GM21423 (cell line): Measurements from ENCODE around the gene ENGASE.
A peak's percentile ranks its signal among the peaks of the same experiment; 100 is the strongest.
"Not testable (repeated sequence)": the region's sequence is repeated elsewhere in the genome, so short reads cannot be mapped to it uniquely, and the experiment has no call there.

Source experiments
- ATAC-seq: cut with Tn5 transposase; IDR thresholded peaks from one replicate; pipeline ENCODE4 v1.9.1; 2021; ENCODE audit warnings: mild to moderate bottlenecking, moderate library complexity; ENCODE audit not compliant: unreplicated experiment

Gene ENGASE, protein sequence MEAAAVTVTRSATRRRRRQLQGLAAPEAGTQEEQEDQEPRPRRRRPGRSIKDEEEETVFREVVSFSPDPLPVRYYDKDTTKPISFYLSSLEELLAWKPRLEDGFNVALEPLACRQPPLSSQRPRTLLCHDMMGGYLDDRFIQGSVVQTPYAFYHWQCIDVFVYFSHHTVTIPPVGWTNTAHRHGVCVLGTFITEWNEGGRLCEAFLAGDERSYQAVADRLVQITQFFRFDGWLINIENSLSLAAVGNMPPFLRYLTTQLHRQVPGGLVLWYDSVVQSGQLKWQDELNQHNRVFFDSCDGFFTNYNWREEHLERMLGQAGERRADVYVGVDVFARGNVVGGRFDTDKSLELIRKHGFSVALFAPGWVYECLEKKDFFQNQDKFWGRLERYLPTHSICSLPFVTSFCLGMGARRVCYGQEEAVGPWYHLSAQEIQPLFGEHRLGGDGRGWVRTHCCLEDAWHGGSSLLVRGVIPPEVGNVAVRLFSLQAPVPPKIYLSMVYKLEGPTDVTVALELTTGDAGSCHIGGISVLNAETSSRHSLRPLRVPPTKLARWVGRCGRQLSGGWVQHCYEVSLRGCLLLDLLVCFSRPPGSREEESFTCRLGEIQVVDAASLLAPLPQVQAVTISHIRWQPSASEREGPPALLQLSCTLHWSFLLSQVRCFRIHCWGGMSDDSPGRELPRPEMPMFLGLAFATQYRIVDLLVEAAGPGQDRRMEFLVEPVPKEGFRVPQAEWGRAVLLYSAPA

DNA sequence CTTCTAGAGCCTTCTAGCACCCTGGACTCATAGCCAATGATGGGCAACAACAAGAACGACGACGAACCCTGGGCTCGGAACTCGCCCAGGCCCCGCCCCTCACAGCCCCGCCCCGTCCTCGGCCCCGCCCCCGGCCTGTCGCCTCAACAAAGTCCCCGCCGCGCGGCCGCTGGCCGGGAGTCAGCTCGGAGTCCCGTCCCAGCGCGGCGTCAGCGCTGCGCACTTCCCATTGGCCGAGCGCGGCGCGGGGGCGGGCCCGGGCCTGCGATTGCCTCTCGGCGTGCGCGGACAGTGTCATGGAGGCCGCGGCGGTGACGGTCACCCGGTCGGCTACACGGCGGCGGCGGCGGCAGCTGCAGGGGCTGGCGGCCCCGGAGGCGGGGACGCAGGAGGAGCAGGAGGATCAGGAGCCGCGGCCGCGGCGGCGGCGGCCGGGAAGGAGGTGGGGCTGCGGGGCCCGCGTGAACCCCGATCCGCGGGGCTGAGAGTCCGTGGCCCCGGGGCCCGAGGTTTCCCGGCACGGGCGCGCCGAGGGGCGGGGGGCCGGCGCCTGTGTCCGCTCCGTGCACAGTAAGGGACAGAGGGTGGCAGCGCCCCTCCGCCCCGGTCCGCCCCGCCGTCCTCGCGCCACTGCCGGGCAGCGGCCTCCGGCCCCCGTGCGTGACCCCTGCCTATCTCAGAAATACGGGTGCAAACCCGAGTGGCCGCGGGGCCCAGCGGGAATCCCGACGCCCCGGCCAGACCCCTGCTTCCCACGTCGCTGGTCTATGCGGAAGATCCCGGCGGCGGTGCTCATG, at the start of gene ENGASE:
Gene ENGASE (plus strand): TSS at position 176 of the 797 bp plus-strand sequence. CDS start 121 bp downstream, at position 297.
- ATAC-seq, result peak; percentile 89

DNA sequence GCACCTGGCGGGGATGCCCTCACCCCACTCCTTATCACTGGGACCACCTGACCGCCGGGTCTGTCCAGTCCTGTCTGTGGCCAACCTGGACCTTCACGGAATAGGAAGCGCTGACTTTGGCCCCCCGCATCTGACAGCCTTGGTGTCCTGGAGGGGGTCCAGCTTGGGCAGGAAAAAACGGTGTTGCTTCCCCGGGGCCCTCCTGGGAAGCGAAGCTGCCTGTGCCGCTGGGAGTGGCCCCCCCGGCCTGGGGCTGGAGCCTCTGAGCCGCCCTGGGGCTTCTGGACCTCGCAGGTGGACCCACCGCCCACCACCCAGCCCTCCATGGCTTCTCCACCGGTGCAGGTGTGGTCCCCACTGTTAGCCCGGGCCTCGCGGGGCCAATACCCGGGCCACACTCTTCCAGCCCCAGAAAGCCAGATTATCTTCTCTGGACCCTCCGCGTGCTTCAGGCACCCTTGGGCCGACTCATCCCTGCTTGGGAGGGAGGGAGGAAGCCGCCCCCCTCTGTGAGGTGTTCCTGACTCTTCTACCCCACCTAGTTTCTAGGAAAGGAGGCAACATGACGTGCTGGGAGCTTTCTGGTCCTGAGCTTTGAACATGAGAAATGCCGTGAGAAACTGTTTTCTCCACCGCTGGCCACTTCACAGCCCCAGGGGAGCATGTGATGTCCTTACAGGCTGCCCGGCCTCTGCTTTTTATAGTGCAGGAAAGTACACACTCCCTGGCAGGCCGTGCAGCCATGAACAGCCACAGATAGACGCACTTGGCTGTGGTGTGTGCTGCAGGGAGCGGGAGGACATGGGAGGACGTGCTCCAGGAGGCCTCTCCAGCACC, 49.5 kb upstream of the ENGASE start:
- no peak for ATAC-seq

DNA sequence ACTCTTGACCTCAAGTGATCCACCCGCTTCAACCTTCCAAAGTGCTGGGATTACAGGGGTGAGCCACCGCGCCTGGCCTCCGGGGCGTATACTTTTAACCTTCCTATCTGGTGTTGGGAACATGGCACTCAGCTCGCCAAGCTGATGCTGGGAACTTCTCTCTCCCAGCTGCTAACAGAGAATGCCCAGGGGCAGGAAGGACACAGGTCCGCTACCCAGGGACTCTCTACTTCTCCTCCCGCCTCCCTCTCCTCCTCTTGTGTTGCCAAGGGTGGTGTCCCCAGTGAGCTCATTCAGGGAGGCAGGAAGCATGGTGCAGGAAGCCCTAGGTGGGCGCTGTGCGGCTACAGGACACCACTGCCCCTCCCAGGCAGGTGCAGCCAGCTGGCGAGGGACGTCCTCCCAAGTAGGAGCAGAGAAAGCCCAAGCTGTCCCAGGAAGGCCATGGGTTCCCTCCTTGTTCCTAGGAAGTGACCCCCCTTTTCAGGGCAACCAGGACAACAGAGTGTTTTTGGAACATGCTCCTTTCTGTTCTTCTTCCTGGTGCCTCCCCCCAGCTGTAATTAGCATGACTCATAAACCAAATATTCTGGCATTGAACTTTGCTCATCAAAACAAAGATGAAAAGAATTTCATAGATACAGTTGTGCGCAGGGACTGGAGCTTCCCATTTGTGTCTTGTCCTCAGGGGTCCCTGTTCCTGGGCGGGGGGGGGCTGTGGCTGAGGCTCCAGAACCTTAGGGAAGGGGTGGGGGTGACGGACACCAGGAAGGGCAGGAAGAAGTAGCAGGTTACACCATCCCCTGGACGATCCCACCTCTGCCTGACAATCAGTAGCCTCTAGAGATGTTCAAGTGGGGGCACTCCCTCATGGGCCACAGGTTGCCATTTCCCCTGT, 48.0 kb upstream of the ENGASE start:
- no peak for ATAC-seq

DNA sequence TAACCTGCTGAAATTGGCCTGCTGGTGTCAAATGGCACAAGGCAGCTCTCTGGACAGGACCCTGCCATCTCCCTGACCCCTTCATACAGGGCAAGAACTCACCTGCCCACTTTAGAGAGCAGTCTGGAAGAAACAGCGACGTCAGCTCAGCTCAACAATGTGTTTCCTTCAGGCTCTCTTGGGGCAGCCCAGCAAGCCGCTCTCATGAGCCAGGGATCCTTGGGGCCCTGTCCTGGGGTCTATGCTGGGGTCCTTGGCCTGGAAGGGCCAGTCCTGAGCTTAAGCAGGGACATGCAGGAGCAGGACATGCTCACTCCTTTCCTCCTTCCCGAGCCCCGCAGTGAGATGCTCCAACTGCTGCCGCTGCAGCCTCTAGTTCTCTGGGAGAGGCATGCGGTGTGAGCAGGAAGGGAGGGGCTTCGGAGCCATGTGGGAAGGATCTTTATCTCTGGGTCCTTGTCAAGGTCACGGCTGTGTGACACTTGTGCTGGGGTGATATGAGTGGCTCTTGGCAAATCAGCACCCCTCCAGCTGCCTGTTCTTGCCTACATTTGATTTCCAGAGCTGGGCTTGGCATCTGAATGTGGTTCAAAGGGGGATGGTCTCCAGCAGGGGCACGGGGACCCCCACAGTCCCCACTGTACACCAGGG, 47.2 kb upstream of the ENGASE start:
- ATAC-seq, result no peak

DNA sequence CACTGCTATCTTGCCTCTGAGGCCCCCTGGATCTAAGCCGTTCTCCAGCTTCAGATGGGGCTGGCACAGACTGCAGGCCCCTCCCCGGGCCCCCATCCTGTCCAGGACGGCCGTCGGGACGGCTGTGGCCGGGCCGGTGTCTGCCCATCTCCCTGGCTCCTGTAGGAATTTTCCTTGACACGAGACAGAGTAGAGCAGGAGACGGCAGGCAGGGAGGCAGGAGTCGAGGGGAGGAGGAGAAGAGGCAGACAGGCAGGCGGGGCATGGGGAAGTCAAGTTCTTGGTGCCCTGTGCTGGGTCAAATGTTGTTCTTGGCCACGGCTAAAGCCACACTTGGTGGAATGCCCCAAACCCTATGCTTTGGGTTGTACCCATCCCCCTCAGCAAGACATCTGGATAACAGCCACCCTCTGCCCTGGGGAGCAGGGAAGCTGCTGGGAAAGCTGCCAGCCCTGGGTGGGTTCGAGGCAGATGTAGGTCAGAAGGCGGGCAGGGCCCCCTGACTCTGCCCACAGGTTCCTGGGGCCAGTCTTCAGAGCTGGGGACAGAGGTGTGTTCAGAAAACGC, 46.6 kb upstream of the ENGASE start:
- ATAC-seq, result no peak

DNA sequence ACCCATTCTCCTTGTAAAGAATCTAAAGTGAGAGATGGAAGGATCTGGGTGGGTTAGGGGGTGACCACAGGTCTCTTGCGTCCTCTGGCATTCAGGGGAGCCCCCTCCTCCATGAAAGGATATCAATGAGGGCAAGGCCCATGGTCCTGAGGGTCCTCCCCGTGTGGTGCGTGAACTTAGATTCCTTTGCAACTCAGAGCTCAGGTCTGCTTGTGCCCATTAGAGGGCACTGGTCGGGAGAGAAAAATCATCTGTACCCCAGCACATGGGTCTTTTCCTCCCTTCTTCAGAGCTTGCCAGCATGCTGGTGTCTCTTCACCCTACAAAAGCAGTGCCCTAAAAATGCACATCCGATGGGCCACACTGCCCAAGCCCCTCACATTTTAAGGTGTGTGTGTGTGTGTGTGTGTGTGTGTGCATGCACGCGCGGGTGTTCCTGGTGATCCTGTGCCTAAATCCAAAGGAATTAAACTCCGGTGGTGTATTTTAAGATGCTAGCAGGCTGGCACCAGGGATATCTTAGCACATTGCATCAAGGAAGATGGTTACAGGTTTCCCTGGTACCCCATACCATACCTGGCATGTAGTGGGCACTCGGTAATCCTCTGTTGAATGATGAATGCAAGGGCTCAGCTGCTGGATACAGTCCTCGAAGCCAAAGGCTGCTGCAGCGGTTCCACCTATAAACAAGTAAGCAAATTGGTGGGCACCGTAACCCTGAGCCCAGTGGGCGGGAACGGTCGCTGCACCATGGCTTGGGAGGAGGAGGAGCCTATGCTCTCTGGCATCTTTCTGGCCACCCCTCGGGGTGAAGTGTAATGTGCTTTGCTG, 45.9 kb upstream of the ENGASE start:
- no peak for ATAC-seq

DNA sequence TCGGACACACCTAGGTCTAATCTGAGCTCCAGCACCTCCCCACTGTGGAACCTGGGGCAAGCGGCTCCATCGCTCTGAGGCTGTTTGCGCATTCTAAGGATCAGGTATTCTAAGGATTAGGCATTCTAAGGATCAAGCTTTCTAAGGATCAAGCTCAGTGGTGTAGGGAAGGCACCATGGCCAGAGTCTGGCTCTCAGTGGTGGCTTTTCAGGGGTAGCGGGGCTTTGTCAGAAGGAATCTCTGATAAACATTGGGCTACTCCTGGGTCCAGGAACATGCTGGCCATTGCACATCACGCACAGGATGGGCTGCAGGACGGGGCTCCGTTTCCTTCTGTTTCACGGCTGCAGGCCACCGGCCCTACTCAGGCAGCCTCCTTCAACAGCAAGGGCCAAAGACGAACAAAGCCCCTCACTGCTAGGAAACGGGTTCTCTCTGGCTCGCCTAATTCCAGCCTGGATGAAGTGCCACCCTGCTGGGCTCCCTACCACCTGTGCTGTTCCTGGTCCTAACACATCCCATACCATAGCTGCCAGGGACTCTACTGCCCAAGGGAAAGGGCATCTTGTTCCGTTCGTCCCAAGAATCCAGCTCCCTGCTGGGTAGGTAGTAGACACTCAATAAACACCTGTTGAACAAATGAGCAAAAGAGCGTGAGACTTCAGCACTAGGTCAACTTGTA, 45.2 kb upstream of the ENGASE start:
- ATAC-seq, result no peak

DNA sequence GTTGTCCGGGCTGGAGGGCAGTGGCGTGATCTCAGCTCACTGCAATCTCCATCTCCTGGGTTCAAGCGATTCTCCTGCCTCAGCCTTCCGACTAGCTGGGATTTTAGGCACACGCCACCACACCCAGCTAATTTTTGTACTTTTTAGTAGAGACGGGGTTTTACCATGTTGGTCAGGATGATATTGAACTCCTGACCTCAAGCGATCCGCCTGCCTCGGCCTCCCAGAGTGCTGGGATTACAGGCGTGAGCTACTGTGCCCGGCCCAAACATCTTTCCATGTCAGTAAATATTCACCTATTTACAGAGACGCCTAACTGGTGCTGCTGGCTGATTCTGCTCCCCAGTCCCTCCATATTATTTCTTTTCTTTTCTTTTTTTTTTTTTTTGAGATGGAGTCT, 44.0 kb upstream of the ENGASE start:
- not testable (repeated sequence) for ATAC-seq

DNA sequence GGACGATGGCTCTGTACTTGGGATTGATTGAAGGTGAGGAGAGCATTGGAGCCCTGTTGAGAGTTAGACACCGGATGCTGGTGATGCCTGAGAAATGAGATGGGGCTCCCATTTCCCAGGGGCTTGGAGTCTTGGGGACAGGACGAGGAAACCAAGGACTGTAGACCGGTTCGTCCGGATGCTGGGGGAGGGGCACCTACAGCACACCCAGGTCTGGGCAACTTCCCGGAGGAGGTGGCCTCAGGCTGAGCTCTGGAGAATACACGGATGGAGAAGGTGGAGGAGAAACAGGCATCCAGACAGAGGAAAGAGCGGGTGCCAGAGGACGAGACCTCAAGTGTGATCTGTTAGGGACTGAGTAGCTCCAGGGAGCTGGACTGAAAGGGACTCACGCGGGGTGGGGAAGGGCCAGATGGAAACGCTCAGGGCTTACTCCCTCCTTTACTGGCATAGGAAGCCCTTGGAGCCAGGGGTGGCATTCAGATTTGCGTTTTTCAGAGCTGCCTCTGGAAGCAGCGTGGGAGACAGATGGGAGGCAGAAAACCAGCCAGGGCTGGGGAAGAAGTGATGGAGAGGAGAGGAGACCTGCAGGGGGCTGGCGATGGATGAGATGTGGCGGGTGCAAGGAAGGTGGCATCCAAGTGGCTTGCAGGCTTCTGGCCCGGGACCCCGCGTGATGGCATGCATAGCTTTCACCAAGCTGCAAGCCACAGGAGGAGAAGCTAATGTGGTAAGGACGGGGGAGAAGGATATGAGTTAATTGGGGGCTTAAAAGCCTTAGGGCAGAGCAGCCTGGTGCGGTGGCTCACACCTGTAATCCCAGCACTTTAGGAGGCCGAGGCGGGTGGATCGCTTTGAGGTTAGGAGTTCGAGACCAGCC, 42.4 kb upstream of the ENGASE start:
- ATAC-seq, result no peak

DNA sequence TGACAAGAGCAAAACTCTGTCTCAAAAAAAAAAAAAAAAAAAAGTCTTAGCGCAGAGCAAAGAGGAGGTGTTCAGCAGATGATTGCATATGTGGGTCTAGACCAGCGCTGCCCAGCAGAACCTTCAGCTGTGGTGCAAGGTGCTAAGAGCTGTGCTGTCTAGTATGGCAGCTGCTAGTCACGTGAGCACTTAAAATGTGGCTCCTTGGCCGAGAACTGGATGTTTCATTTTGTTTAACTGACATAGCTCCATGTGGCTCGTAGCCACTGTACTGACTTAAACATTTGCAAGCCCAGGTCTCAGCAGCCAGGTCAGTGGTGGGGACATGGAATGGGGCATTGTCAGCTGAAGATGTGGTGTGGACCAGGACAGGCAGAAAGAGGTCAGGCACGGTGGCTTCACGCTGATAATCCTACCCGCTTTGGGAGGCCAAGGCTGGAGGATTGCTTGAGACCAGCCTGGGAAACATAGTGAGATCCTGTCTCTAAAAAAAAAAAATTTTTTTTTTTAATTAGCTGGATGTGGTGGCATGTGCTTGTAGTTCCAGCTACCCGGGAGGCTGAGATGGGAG, 41.5 kb upstream of the ENGASE start:
- ATAC-seq, result no peak

DNA sequence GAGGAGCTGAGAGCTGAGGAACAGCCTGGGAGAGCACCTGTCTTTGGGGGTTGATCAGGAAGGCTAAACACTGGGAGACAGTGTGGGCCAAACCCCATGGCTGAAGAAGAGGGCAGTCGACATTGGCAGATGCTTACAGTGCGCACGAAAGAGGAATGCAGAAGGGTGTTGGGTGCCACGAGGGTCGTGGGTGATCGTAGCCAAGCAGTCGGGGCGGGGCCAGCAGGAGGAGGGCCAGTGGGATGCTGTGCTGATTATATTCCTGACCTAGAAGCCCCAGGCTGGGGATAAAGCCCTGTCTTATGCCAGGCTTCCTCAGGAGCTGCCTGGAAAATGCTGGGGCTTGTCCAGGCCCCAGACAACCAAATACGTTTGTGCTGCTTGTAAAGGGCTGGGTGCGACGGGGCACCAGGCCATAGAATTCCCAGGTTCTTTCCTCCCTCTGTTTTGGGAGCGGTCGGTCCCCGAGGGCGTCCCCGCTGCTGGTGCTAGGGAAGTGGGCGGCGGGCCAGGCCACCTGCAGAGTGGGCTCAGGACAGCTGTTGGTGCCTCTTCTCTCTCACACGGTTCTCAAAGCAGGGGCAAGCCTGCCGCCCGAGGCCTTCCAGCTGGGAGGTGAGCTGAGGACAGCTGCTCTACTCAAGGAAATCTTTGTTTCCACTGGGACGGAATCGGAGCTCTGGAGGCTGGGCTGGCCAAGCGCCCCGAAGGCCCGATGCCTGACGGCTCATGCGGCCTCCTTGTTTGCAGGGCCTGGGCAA, 40.7 kb upstream of the ENGASE start:
- ATAC-seq, result no peak

DNA sequence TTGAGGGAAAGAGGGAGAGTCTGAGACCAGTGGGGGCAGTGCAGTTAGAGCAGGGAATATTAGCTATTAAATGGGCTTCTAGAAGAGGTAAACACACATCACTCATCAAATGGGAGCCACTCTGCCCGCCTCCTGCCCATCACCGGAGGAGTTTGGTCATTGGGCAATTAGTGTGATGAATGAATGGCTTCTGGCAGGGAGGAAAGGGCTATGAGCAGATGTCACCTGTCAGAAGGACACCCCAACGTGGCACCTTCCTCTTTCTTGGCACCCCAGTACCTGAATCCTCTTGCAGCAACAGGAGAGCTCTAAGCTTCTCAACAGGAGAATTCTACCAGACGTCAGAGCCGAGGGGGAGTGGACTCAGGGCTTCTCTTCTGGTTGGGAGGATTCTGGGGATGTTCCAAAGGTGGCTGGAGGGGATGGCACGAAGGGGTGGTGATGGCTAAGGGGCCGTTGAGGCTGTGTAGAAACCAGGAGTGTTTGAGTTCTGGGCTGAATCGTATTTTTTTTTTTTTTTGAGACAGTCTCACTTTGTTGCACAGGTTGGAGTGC, 39.6 kb upstream of the ENGASE start:
- no peak for ATAC-seq

DNA sequence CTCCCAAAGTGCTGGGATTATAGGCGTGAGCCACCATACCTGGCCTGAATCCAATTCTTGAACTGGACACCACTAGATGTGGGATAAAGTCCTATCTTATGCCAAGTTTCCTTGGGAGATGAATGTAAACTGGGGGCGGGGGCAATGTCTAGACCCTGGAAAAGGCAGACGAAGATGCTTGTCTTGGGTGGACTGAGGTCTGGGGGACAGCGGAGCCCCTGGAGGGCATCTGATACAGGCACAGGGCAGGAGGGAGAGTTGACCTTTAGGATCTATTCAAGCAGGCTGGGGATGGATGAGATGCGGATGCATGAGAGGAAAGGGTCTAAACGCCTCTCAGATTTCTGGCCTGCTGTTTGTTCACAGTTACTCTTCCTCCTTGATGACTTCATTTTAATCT, 38.9 kb upstream of the ENGASE start:
- no peak for ATAC-seq

DNA sequence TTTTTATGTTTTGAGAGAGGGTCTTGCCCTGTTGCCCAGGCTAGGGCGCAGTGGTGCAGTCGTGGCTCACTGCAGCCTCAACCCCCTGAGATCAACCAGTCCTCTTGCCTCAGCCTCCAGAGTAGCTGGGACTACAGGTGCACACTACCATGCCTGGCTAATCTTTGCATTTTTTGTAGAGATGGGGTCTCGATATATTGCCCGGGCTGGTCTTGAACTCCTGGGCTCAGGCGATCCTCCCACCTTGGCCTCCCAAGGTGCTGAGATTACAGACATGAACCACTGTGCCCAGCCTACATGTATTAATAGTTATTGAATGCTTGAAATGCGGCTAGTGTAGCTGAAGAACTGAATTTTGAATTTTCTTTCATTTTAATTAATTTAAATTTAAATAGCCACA, 38.4 kb upstream of the ENGASE start:
- ATAC-seq, result no peak

DNA sequence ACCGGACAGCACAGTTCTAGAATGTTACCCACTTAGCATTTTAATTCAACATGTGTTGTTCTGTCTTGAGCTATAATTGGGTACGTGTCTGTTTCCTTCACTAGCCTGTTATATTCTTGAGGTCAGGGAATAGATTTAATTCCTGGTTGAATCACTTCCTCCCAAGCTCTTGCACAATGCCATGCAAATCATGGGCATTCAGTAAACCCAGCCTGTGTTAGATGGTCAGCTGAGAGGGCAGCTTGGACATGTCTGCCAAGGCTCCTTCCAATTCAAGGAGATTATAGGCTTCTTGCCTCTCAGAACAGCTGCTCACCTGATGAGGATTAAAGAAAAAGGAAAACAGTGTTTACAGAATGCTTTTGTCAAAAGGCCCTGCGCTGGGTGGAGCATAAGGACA, 38.0 kb upstream of the ENGASE start:
- no peak for ATAC-seq
